IPS-15b (cell line): ENCODE results near the gene TUBB1.

Experiments used
- H3K27me3 ChIP-seq: one replicate; pipeline ENCODE4 v1.6.1; 2013; ENCODE audit warnings: low read length; ENCODE audit not compliant: control insufficient read depth, insufficient read depth
- H3K36me3 ChIP-seq: one replicate; pipeline ENCODE4 v1.6.1; 2013; ENCODE audit warnings: low read length; ENCODE audit not compliant: control insufficient read depth, insufficient read depth
- H3K4me1 ChIP-seq: one replicate; pipeline ENCODE4 v1.6.1; 2013; ENCODE audit warnings: mild to moderate bottlenecking, low read length; ENCODE audit not compliant: control insufficient read depth, insufficient read depth
- H3K4me3 ChIP-seq: one replicate; pipeline ENCODE4 v1.5.1; 2013; ENCODE audit warnings: low read depth, low read length
- H3K9ac ChIP-seq: one replicate; pipeline ENCODE4 v1.6.1; 2013; ENCODE audit warnings: low read depth, mild to moderate bottlenecking, low read length
- H3K9me3 ChIP-seq: one replicate; pipeline ENCODE4 v1.6.1; 2013; ENCODE audit warnings: mild to moderate bottlenecking, low read length; ENCODE audit not compliant: control insufficient read depth, insufficient read depth

Gene TUBB1

DNA sequence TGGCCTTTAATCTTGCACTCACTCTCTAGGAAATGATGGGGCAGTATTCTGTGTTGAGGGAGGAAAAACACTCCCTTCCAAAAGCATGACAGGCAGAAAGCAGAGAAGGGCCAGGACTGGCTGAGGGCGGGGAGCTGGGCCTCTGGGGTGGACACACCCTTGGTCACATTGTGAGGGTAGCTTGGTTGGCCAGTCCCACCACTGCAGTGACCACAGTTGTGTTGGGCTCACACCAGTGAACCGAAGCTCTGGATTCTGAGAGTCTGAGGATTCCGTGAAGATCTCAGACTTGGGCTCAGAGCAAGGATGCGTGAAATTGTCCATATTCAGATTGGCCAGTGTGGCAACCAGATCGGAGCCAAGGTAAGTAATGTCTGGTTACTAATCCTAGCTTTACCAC lies at the start of gene TUBB1:
Gene TUBB1 (plus strand): TSS at position 213 of the 400 bp plus-strand sequence. CDS start 94 bp downstream, at position 307.
- no peaks in the 10 kb centered on the region for H3K9me3 ChIP-seq
- H3K9ac ChIP-seq: no peak within 1 kb of the TSS
- no peaks in the 10 kb centered on the region for H3K36me3 ChIP-seq
- H3K4me3 ChIP-seq: no peak within 1 kb of the TSS
- H3K27me3 ChIP-seq: peaks cover under 1% of the 10 kb centered on the region
- H3K4me1 ChIP-seq: no peaks in the 10 kb centered on the region

DNA sequence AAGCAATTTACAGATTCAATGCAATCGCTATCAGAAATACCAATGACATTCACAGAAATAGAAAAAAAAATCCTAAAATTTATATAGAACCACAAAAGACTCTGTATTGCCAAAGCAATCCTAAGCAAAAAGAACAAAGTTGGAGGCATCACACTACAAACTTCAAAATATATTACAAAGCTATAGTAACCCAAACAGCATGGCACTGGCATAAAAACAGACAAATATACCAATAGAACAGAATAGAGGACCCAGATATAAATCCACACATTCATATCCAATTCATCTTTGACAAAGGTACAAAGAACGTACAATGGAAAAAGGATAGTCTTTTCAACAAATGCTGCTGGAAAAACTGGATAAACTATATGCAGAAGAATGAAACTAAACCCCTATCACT lies 49.8 kb upstream of the TUBB1 start:
- H3K9ac ChIP-seq: no peak overlapping the region
- H3K36me3 ChIP-seq: no peaks in the 10 kb centered on the region
- H3K9me3 ChIP-seq: no peaks in the 10 kb centered on the region
- no peak overlapping the region for H3K4me3 ChIP-seq
- peaks cover 5% of the 10 kb centered on the region for H3K4me1 ChIP-seq
- peaks cover 2% of the 10 kb centered on the region for H3K27me3 ChIP-seq

DNA sequence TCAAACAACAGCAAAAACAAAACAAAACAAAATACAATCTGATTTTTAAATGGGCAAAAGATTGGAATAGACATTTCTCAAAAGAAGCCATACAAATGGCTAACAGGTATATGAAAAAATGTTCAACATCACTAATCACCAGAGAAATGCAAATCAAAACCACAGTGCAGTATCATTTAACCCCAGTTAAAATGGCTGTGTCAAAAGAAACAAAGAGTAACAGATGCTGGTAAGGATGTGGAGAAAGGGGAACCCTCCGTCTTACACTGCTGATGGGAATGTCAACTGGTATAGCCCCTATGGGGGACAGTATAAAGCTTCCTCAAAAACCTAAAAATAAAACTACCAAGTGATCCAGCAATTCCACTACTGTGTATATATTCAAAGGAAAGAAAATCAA lies 49.1 kb upstream of the TUBB1 start:
- Histone ChIP-seq H3K27me3 (peaks cover 2% of the 10 kb centered on the region), H3K9ac (no peak overlapping the region), H3K9me3 (no peaks in the 10 kb centered on the region), H3K4me1 (peaks cover 5% of the 10 kb centered on the region), H3K36me3 (no peaks in the 10 kb centered on the region), H3K4me3 (no peak overlapping the region)

DNA sequence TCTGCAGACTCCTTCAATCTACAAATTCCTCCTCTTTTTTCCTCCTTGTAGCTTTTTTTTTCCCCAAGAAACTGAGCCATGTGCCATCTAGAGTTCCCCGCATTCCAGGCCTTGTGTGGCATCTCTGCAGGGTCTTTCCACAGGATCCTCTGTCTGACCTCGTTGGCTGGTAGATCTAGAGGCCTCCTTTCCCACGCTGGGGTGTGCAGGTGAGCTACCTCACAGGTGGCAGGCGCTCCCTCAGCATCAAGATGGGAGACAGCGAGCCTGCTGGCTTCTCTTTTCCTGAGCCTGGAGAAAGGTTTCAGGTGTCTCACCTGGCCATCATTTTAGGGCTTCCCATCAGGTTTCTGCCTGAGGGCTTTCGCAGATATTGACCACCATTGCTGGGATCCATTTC lies 47.8 kb upstream of the TUBB1 start:
- Histone ChIP-seq H3K9me3 (no peaks in the 10 kb centered on the region), H3K4me3 (no peak overlapping the region), H3K4me1 (peaks cover 5% of the 10 kb centered on the region), H3K27me3 (peaks cover 2% of the 10 kb centered on the region), H3K9ac (no peak overlapping the region), H3K36me3 (no peaks in the 10 kb centered on the region)

DNA sequence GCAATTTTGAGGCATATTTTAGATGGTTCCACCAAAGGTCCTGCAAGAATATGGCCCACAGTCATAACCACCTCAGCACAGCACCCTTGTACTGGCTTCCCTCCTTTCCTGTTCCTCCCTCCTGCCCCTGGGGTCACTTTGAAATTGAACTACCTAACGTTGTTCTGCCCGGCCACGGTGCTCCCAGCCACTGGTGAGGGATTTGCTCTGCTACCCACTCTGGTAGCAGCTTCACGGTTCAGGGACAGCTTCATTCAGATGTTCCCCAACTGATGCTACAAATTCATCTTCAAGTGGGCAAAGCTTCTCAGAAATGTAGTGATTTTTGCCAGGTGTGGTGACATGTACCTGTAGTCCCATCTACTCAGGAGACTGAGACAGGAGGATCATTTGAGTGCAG lies 46.0 kb upstream of the TUBB1 start:
- no peaks in the 10 kb centered on the region for H3K9me3 ChIP-seq
- H3K4me3 ChIP-seq: no peak overlapping the region
- no peak overlapping the region for H3K9ac ChIP-seq
- H3K27me3 ChIP-seq: peaks cover 2% of the 10 kb centered on the region
- peaks cover 4% of the 10 kb centered on the region for H3K4me1 ChIP-seq
- H3K36me3 ChIP-seq: no peaks in the 10 kb centered on the region

DNA sequence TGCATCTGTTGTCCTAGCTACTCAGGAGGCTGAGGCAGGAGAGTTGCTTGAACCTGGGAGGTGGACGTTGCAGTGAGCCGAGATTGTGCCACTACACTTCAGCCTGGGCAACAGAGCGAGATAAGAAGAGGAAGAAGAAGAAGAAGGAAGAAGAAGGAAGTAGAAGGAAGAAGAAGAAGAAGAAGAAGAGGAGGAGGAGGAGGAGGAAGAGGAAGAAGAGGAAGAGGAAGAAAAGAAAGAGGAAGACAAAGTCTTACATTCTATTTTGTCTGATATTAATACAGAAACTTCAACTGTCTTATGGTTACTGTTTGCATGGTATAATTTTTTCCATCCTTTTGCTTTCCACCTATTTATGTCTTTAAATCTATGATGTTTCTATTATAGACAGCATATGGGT lies 45.4 kb upstream of the TUBB1 start:
- Histone ChIP-seq H3K36me3 (no peaks in the 10 kb centered on the region), H3K9me3 (no peaks in the 10 kb centered on the region), H3K27me3 (peaks cover 2% of the 10 kb centered on the region), H3K4me3 (no peak overlapping the region), H3K9ac (no peak overlapping the region), H3K4me1 (peaks cover 8% of the 10 kb centered on the region)

DNA sequence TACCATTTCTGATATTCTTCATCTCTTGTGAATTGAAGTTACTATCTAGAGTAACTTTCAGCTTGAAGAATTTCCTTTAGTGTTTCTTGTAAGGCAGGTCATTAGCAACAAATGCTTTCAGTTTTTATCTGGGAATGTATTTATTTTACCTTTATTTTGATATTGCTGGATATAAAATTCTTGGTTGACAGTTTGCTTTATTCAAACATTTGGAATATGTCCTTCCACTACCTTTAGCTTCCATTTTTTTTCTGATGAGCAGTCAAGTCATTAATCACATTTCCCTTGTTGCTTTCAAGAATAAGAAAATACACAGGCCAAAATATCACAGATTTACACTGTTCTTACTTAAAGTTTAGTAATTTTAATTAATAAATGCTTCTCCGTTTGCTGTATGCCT lies 43.9 kb upstream of the TUBB1 start:
- H3K9me3 ChIP-seq: no peaks in the 10 kb centered on the region
- H3K4me3 ChIP-seq: no peak overlapping the region
- H3K36me3 ChIP-seq: no peaks in the 10 kb centered on the region
- peaks cover 8% of the 10 kb centered on the region for H3K4me1 ChIP-seq
- H3K27me3 ChIP-seq: peaks cover 2% of the 10 kb centered on the region
- H3K9ac ChIP-seq: no peak overlapping the region

DNA sequence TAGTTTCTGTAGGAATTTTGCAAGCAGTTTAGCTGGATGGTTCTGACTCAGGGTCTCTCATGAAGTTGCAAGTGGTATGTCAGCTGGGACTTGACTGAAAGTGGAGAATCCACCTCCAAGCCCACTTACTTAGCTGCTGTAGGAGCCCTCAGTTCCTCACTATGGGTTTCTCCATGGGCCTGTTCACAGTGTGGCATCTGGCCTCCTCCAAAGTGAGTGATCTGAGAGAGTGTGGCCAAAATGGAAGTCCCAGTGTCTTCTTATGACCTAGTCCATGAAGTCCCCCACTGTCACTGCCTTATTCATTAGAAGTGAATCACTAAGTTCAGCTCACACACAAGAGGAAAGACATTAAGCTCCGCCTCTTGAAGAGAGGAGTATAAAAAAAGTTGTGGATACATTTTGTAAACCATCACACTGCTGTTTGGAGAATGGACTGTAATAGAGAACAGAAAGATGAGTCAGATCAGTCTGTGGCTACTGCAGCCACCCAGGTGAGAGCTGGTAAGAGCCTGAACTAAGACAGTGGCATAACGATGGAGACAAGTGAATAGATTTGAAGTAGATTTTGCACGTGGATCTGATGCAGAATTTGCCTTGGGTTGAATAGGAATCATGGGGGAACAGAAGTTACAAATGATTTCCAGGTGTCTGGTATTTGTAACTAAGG lies 43.0 kb upstream of the TUBB1 start:
- no peaks in the 10 kb centered on the region for H3K36me3 ChIP-seq
- peaks cover 2% of the 10 kb centered on the region for H3K27me3 ChIP-seq
- H3K9me3 ChIP-seq: no peaks in the 10 kb centered on the region
- H3K4me1 ChIP-seq: peaks cover 8% of the 10 kb centered on the region
- H3K4me3 ChIP-seq: no peak overlapping the region
- H3K9ac ChIP-seq: no peak overlapping the region

DNA sequence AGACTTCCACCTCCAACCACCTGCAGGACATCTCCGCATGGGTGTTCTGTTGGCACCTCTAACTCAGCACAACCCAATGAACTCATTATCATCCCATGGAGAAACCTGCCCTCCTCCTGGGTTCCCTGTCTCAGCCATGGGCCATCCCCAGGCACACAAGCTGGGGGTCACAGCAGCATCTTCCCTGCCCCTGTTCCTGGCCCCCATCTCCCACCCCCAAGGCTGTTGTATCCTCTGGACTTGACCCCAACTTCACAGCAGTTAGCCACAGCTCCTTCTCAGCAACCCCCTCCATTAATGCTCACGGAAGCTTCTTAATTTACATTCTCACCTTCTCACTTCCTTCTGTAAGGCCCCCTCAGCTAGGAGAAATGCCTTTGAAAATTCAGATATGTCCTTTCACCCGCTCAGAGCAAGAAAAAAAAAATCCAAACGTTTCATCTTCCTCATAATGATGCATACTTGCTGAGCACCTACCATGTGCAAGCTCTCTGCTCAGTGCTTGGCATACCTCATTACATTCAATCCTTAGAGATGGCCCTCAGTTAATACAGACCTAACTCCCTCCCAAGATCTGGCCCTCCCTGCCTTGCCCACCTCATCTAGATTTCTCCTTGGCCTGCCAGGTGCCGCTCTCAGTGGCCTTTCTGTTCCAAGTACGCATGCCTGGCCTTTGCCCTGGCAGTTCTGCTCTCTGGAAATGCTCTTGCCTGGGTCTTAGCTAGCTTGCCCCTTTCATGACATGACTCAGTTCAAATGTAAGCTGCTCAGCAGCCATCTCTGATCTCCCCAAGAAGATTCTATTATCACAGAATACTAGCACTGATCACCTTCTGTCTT lies 40.7 kb upstream of the TUBB1 start:
- Histone ChIP-seq H3K4me1 (peaks cover 8% of the 10 kb centered on the region), H3K36me3 (no peaks in the 10 kb centered on the region), H3K9ac (no peak overlapping the region), H3K4me3 (no peak overlapping the region), H3K27me3 (no peaks in the 10 kb centered on the region), H3K9me3 (no peaks in the 10 kb centered on the region)

DNA sequence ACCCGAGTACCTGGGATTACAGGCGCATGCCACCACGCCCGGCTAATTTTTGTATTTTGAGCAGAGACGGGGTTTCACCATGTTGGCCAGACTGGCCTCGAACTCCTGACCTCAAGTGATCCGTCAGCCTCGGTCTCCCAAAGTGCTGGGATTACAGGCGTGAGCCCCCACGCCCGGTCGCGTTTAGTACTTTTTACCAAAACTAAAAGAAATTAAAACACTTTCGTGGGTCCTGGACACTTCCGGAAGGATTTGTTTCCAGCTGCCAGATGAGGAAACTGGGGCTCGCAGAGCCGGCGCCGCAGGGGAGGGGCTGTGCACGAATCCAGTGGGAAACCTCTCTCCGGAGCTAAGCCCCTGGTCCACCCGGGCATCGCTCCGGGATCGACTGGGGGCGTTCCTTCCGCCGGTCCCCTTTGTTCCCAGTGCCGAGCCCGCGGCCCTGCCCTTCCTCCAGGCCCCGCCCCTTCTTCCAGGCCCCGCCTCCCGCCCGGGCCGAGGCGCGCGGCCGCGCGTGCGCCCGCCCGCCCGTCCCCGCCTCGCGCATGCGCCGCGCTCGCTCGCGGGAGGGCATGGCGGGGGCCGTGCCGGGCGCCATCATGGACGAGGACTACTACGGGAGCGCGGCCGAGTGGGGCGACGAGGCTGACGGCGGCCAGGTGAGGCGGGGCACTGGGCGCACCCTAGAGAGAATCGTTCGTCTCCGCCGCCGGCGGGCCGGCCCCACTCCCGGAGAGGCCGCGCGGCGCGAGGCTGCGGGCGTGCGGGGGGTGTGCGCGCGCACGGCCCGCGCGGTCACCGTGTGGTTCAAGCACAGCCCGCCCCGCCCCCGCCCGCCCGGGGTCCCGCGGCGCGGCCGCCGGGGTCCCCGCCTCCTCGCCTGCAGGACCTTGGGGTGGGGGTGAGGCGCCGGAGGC lies 38.3 kb upstream of the TUBB1 start, which contains the start of gene NELFCD:
Gene NELFCD (plus strand): TSS at position 546 of the 917 bp plus-strand sequence. CDS start 54 bp downstream, at position 600.
- Histone ChIP-seq H3K36me3 (peaks cover 3% of the 10 kb centered on the region), H3K9ac (peak within 1 kb of the TSS; percentile 81), H3K4me3 (peak within 1 kb of the TSS; percentile 92), H3K9me3 (no peaks in the 10 kb centered on the region), H3K27me3 (no peaks in the 10 kb centered on the region), H3K4me1 (peaks cover 18% of the 10 kb centered on the region)

DNA sequence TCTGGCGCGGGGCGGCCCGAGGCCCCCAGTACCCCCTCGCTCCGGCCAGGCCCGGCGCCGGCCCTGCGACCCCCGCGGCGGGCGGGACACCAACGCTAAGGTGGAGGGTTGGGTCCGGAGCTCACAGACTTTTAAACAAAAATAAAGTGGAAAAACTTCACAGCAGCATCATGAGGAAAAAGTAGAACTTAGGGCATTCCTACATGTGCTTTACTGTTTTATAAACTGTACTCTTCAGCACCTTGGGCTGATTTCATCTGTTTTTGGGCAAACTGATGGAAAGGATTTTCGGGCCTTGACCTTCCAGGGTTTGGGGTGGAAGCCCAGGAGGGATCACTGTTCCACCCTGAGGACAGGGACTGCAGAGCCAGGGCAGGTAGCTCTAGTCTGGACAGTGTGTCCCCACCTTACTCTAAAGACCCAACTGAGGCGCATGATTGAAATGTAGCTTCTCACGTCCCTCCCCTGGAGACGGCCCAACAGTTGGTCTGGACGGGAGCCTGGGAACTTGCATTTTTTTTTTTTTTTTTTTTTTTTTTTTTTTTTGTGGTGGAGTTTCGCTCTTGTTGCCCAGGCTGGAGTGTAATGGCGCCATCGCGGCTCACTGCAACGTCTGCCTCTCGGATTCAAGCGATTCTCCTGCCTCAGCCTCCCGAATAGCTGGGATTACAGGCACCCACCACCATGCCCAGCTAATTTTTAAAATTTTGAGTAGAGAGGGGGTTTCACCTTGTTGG lies 37.4 kb upstream of the TUBB1 start:
- Histone ChIP-seq H3K36me3 (peaks cover 3% of the 10 kb centered on the region), H3K9ac (peak overlapping the region; percentile 81), H3K27me3 (no peaks in the 10 kb centered on the region), H3K4me3 (peak overlapping the region; percentile 92), H3K9me3 (no peaks in the 10 kb centered on the region), H3K4me1 (peaks cover 18% of the 10 kb centered on the region)
